ENCODE data around the gene ADI1. TPM values are rescaled to one million over a fixed set of nuclear protein-coding genes. Genes with fewer than 3 reads are reported as not detected.

Gene ADI1
- polyA plus RNA-seq, 3 donors from 2014 or later = 31.0 to 66.1 (median 52.2) TPM

DNA sequence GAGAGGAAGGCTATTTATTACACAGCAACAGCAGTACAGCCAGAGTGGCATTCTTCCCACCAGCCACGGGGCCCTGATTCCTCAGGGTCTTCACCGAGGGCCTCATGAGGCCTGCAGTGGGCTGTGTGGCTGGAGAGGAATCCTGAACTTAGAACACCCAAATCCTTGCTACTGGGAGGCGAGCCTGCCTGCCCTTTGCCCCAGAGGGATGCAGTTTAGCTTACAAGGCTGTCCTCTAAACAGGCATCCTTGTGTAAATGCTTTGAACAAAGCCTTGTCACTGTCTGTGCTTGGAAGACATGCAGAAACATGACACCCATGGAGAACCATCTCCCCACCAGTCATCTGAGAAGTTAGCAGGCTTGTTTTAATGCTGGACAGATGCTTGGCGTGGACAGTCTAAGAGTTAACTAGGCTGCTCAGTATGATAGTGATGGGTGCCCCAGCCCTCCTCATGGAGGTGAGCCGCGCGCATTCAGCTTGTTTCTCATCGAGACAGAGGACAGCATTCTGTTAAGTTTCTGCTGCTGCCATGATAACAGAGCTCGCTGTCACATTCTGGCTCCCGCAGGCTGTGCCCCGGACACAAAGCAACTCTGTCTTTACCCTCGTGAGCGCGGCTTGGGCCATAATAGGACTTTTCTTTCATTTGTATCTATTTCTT is 42.9 kb downstream of the ADI1 start:
- no peak for DNase-seq
- Mint-ChIP-seq H3K36me3 (peaks cover 3 to 34% (median 13%) of the 10 kb centered on the region in 3 donors), H3K9me3 (no peaks in the 10 kb centered on the region), H3K4me3 (no peak overlapping the region), H3K27me3 (ENCODE audit: low read depth in 3 of 3) (peaks cover 0 to 2% (median 0%) of the 10 kb centered on the region in 3 donors), H3K27ac (peak overlapping the region in 1 of 6 donors; percentile 34), H3K4me1 (no peaks in the 10 kb centered on the region)

DNA sequence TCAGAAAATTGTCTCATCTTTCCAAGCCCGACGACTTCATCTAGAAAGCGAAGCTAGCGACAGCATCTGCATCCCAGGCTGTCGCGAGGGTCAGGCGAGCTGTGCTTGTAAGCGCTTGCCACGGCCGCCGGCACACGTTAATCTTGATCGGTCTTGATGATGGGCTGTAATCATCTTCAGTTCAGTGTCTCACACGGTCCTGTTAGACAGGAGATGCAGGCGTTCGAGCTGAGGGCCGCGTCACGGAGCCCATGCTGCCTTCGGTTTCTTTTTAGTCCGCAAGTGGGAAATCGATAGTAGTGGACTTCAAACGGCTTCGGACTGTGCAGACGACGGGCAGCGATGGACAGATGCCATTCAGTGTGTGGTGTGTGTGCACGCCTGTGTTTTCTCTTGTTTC is 43.6 kb downstream of the ADI1 start:
- H3K4me1 Mint-ChIP-seq = no peaks in the 10 kb centered on the region
- no peaks in the 10 kb centered on the region for H3K9me3 Mint-ChIP-seq
- H3K27ac Mint-ChIP-seq = no peak overlapping the region
- no peak overlapping the region for H3K4me3 Mint-ChIP-seq
- DNase-seq = no peak
- H3K27me3 Mint-ChIP-seq (ENCODE audit: low read depth in 3 of 3) = peaks cover 0 to 2% (median 0%) of the 10 kb centered on the region in 3 donors
- peaks cover 3 to 35% (median 14%) of the 10 kb centered on the region in 3 donors for H3K36me3 Mint-ChIP-seq

GRCh38 chr2:3472966-3473365 is 46.4 kb downstream of the ADI1 start:
- peaks cover 9 to 44% (median 18%) of the 10 kb centered on the region in 3 donors for H3K36me3 Mint-ChIP-seq
- no peaks in the 10 kb centered on the region for H3K4me1 Mint-ChIP-seq
- peaks cover 0 to 2% (median 1%) of the 10 kb centered on the region in 3 donors for H3K27me3 Mint-ChIP-seq (ENCODE audit: low read depth in 3 of 3)
- no peaks in the 10 kb centered on the region for H3K9me3 Mint-ChIP-seq
- DNase-seq = no peak
- H3K4me3 Mint-ChIP-seq = no peak overlapping the region
- H3K27ac Mint-ChIP-seq = peak overlapping the region in 2 of 6 donors; percentile 6 to 24

- no peak overlapping the region for H3K4me3 Mint-ChIP-seq
- DNase-seq = no peak
- peaks cover 1 to 2% (median 2%) of the 10 kb centered on the region in 3 donors for H3K27me3 Mint-ChIP-seq (ENCODE audit: low read depth in 3 of 3)
- H3K4me1 Mint-ChIP-seq = no peaks in the 10 kb centered on the region
- no peaks in the 10 kb centered on the region for H3K9me3 Mint-ChIP-seq
- H3K27ac Mint-ChIP-seq = no peak overlapping the region
- peaks cover 10 to 48% (median 18%) of the 10 kb centered on the region in 3 donors for H3K36me3 Mint-ChIP-seq
Measured at GRCh38 chr2:3472296-3472695, 47.0 kb downstream of the ADI1 start.

- Mint-ChIP-seq H3K36me3 (peaks cover 10 to 54% (median 18%) of the 10 kb centered on the region in 3 donors), H3K4me1 (no peaks in the 10 kb centered on the region), H3K27me3 (ENCODE audit: low read depth in 3 of 3) (peaks cover 1 to 2% (median 2%) of the 10 kb centered on the region in 3 donors), H3K4me3 (no peak overlapping the region), H3K27ac (no peak overlapping the region), H3K9me3 (no peaks in the 10 kb centered on the region)
- DNase-seq = no peak
Measured at GRCh38 chr2:3470856-3471737, 48.2 kb downstream of the ADI1 start.

GRCh38 chr2:3470166-3470651 is 49.1 kb downstream of the ADI1 start:
- H3K27ac Mint-ChIP-seq = peak overlapping the region in 1 of 6 donors; percentile 18
- no peaks in the 10 kb centered on the region for H3K9me3 Mint-ChIP-seq
- peaks cover 10 to 51% (median 18%) of the 10 kb centered on the region in 3 donors for H3K36me3 Mint-ChIP-seq
- peaks cover 1 to 2% (median 2%) of the 10 kb centered on the region in 3 donors for H3K27me3 Mint-ChIP-seq (ENCODE audit: low read depth in 3 of 3)
- H3K4me1 Mint-ChIP-seq = no peaks in the 10 kb centered on the region
- DNase-seq = no peak
- no peak overlapping the region for H3K4me3 Mint-ChIP-seq

- no peak for DNase-seq
- Mint-ChIP-seq H3K36me3 (peaks cover 10 to 46% (median 18%) of the 10 kb centered on the region in 3 donors), H3K9me3 (no peaks in the 10 kb centered on the region), H3K4me1 (no peaks in the 10 kb centered on the region), H3K27ac (no peak overlapping the region), H3K4me3 (no peak overlapping the region), H3K27me3 (ENCODE audit: low read depth in 3 of 3) (peaks cover 1 to 4% (median 2%) of the 10 kb centered on the region in 3 donors)
Measured at GRCh38 chr2:3469486-3469885, 49.8 kb downstream of the ADI1 start.

GRCh38 chr2:3468296-3468988 is 50.9 kb downstream of the ADI1 start:
- no peak for DNase-seq
- H3K4me1 Mint-ChIP-seq = no peaks in the 10 kb centered on the region
- no peak overlapping the region for H3K4me3 Mint-ChIP-seq
- no peak overlapping the region for H3K27ac Mint-ChIP-seq
- peaks cover 1 to 4% (median 2%) of the 10 kb centered on the region in 3 donors for H3K27me3 Mint-ChIP-seq (ENCODE audit: low read depth in 3 of 3)
- H3K36me3 Mint-ChIP-seq = peaks cover 14 to 45% (median 18%) of the 10 kb centered on the region in 3 donors
- no peaks in the 10 kb centered on the region for H3K9me3 Mint-ChIP-seq

- no peak for DNase-seq
- peaks cover 14 to 40% (median 16%) of the 10 kb centered on the region in 3 donors for H3K36me3 Mint-ChIP-seq
- no peak overlapping the region for H3K4me3 Mint-ChIP-seq
- H3K27ac Mint-ChIP-seq = no peak overlapping the region
- no peaks in the 10 kb centered on the region for H3K4me1 Mint-ChIP-seq
- no peaks in the 10 kb centered on the region for H3K9me3 Mint-ChIP-seq
- peaks cover 1 to 4% (median 3%) of the 10 kb centered on the region in 3 donors for H3K27me3 Mint-ChIP-seq (ENCODE audit: low read depth in 3 of 3)
Measured at GRCh38 chr2:3467654-3468053, 51.7 kb downstream of the ADI1 start.

- H3K4me1 Mint-ChIP-seq = peaks cover 0 to 4% of the 10 kb centered on the region in 2 donors
- no peaks in the 10 kb centered on the region for H3K9me3 Mint-ChIP-seq
- H3K27ac Mint-ChIP-seq = no peak overlapping the region
- H3K36me3 Mint-ChIP-seq = peaks cover 11 to 36% (median 14%) of the 10 kb centered on the region in 3 donors
- no peak overlapping the region for H3K4me3 Mint-ChIP-seq
- DNase-seq = no peak
- peaks cover 0 to 4% (median 3%) of the 10 kb centered on the region in 3 donors for H3K27me3 Mint-ChIP-seq (ENCODE audit: low read depth in 3 of 3)
Measured at GRCh38 chr2:3466966-3467365, 52.4 kb downstream of the ADI1 start.

GRCh38 chr2:3466482-3466863 is 52.9 kb downstream of the ADI1 start:
- Mint-ChIP-seq H3K4me3 (no peak overlapping the region), H3K27me3 (ENCODE audit: low read depth in 3 of 3) (peaks cover 0 to 4% (median 3%) of the 10 kb centered on the region in 3 donors), H3K9me3 (no peaks in the 10 kb centered on the region), H3K4me1 (peaks cover 0 to 6% of the 10 kb centered on the region in 2 donors), H3K27ac (no peak overlapping the region), H3K36me3 (peaks cover 11 to 36% (median 14%) of the 10 kb centered on the region in 3 donors)
- no peak for DNase-seq

DNA sequence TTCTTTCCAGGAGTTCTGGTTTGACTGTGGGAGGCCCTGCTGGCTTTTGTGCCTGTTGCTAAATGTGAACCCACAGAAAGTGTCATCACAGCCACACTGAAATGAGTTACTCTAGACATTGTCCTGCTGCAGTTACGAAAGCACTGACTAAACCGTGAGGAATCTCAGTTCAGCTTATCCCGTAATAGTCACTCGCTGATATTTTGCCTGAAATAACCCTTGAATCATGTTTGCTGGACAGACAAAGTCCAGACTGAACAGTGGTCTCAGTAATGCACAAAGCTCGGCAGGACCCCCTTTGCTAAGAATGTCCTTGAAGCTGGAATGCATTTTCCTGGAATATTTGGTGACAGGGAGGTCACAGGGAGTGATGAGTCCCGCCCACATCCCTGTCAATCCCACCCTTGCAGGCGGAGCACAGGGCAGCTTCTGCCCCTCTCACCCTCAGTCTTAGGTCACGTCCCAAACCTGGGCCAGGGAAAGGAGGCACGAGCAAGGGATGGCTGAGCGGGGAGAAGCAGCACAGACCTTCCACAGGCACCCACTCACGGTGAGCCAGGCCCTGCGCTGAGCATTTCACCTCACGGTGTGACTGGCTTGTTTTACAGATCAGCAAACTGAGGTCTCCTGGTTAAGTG is 53.4 kb downstream of the ADI1 start:
- Mint-ChIP-seq H3K4me3 (no peak overlapping the region), H3K4me1 (peaks cover 0 to 6% of the 10 kb centered on the region in 2 donors), H3K9me3 (no peaks in the 10 kb centered on the region), H3K27me3 (ENCODE audit: low read depth in 3 of 3) (peaks cover 0 to 4% (median 3%) of the 10 kb centered on the region in 3 donors), H3K27ac (no peak overlapping the region), H3K36me3 (peaks cover 11 to 36% (median 14%) of the 10 kb centered on the region in 3 donors)
- DNase-seq = no peak

- Mint-ChIP-seq H3K4me1 (peaks cover 0 to 6% of the 10 kb centered on the region in 2 donors), H3K27me3 (ENCODE audit: low read depth in 3 of 3) (peaks cover 0 to 4% (median 3%) of the 10 kb centered on the region in 3 donors), H3K27ac (no peak overlapping the region), H3K36me3 (peaks cover 5 to 30% (median 14%) of the 10 kb centered on the region in 3 donors), H3K4me3 (no peak overlapping the region), H3K9me3 (no peaks in the 10 kb centered on the region)
- no peak for DNase-seq
Measured at GRCh38 chr2:3465328-3465727, 54.0 kb downstream of the ADI1 start.

Measured in immature natural killer cell (primary cell).